CD4-positive, alpha-beta T cell treated with Interferon alpha-2 for 1 hour (primary cell): Measurements from ENCODE around the gene INSYN2B.

Experiments used
- DNase-seq, 2 donors: peaks; one replicate each; pipeline ENCODE4 v3.0.0-alpha.2; 2020 to 2022

The INSYN2B gene

GRCh38 chr5:169881702-169882303 is 98.5 kb downstream of the INSYN2B start:
- no peak for DNase-seq

- no peak for DNase-seq
These were observed 99.5 kb downstream of the INSYN2B start for GRCh38 chr5:169880785-169881184.

- no peak for DNase-seq
These were observed 100.2 kb downstream of the INSYN2B start for GRCh38 chr5:169880012-169880663.

- DNase-seq: no peak
These were observed 103.9 kb downstream of the INSYN2B start for GRCh38 chr5:169876386-169876785.

GRCh38 chr5:169875731-169876130 is 104.6 kb downstream of the INSYN2B start:
- no peak for DNase-seq

GRCh38 chr5:169875091-169875728 is 105.1 kb downstream of the INSYN2B start:
- DNase-seq: peak in 1 of 2 donors; percentile 9

GRCh38 chr5:169874621-169875020 is 105.7 kb downstream of the INSYN2B start:
- DNase-seq: no peak

- no peak for DNase-seq
These were observed 106.7 kb downstream of the INSYN2B start for GRCh38 chr5:169873642-169874041.

- DNase-seq: no peak
These were observed 108.3 kb downstream of the INSYN2B start for GRCh38 chr5:169871826-169872490.

GRCh38 chr5:169870211-169870610 is 110.1 kb downstream of the INSYN2B start:
- DNase-seq: no peak

GRCh38 chr5:169869066-169869465 is 111.2 kb downstream of the INSYN2B start:
- no peak for DNase-seq

- DNase-seq: no peak
These were observed 112.9 kb downstream of the INSYN2B start for GRCh38 chr5:169867347-169867746.

- DNase-seq: no peak
These were observed 115.8 kb downstream of the INSYN2B start for GRCh38 chr5:169864483-169864882.

GRCh38 chr5:169862391-169862811 is 117.9 kb downstream of the INSYN2B start:
- no peak for DNase-seq

- DNase-seq: no peak
These were observed 118.4 kb downstream of the INSYN2B start for GRCh38 chr5:169861934-169862333.

- no peak for DNase-seq
These were observed 118.9 kb downstream of the INSYN2B start for GRCh38 chr5:169861433-169861832.

GRCh38 chr5:169860585-169860984 is 119.7 kb downstream of the INSYN2B start:
- DNase-seq: no peak

GRCh38 chr5:169856571-169856970 is 123.7 kb downstream of the INSYN2B start:
- no peak for DNase-seq

GRCh38 chr5:169851321-169851850 is 128.9 kb downstream of the INSYN2B start:
- no peak for DNase-seq

- DNase-seq: no peak
These were observed 129.9 kb downstream of the INSYN2B start for GRCh38 chr5:169850409-169850808.

- no peak for DNase-seq
These were observed 131.5 kb downstream of the INSYN2B start for GRCh38 chr5:169848792-169849191.

GRCh38 chr5:169848271-169848670 is 132.0 kb downstream of the INSYN2B start:
- DNase-seq: no peak

GRCh38 chr5:169847519-169847918 is 132.8 kb downstream of the INSYN2B start:
- DNase-seq: no peak
